ENCODE results near the gene REEP1.
"Not testable (repeated sequence)": the region's sequence is repeated elsewhere in the genome, so short reads cannot be mapped to it uniquely, and the experiment has no call there.

REEP1 gene

GRCh38 chr2:86235196-86235980, 102.0 kb downstream of the REEP1 start:
- 70 to 75% methylated on average over 12 of the region's 12 CpGs for WGBS, 2 experiments
- Histone ChIP-seq H3K9me3 (ENCODE audit: control insufficient read depth, low read length) (no peaks in the 10 kb centered on the region), H3K4me3 (ENCODE audit: insufficient read depth, low read depth, low read length) (no peak overlapping the region), H3K27ac (ENCODE audit: insufficient read depth, low read depth, low read length, poor library complexity, severe bottlenecking) (no peak overlapping the region), H3K4me1 (ENCODE audit: control insufficient read depth, insufficient read depth, low read length) (no peaks in the 10 kb centered on the region), H3K36me3 (ENCODE audit: control insufficient read depth, insufficient read depth, low read length) (no peaks in the 10 kb centered on the region), H3K27me3 (ENCODE audit: control insufficient read depth, insufficient read depth, low read length, poor library complexity, severe bottlenecking) (no peaks in the 10 kb centered on the region)

- Histone ChIP-seq H3K27ac (ENCODE audit: insufficient read depth, low read depth, low read length, poor library complexity, severe bottlenecking) (no peak overlapping the region), H3K4me1 (ENCODE audit: control insufficient read depth, insufficient read depth, low read length) (no peaks in the 10 kb centered on the region), H3K4me3 (ENCODE audit: insufficient read depth, low read depth, low read length) (no peak overlapping the region), H3K27me3 (ENCODE audit: control insufficient read depth, insufficient read depth, low read length, poor library complexity, severe bottlenecking) (no peaks in the 10 kb centered on the region), H3K36me3 (ENCODE audit: control insufficient read depth, insufficient read depth, low read length) (no peaks in the 10 kb centered on the region), H3K9me3 (ENCODE audit: control insufficient read depth, low read length) (no peaks in the 10 kb centered on the region)
- 87 to 92% methylated on average over 3 of the region's 3 CpGs for WGBS, 2 experiments
These were observed 102.8 kb downstream of the REEP1 start for GRCh38 chr2:86234563-86235131.

- no peak overlapping the region for H3K27ac ChIP-seq (ENCODE audit: insufficient read depth, low read depth, low read length, poor library complexity, severe bottlenecking)
- H3K4me1 ChIP-seq (ENCODE audit: control insufficient read depth, insufficient read depth, low read length): no peaks in the 10 kb centered on the region
- no peaks in the 10 kb centered on the region for H3K27me3 ChIP-seq (ENCODE audit: control insufficient read depth, insufficient read depth, low read length, poor library complexity, severe bottlenecking)
- H3K36me3 ChIP-seq (ENCODE audit: control insufficient read depth, insufficient read depth, low read length): no peaks in the 10 kb centered on the region
- WGBS, 2 experiments: 66 to 74% methylated on average over 4 of the region's 4 CpGs
- no peaks in the 10 kb centered on the region for H3K9me3 ChIP-seq (ENCODE audit: control insufficient read depth, low read length)
- H3K4me3 ChIP-seq (ENCODE audit: insufficient read depth, low read depth, low read length): no peak overlapping the region
These were observed 104.0 kb downstream of the REEP1 start for GRCh38 chr2:86233436-86233835.

- H3K4me1 ChIP-seq (ENCODE audit: control insufficient read depth, insufficient read depth, low read length): no peaks in the 10 kb centered on the region
- no peaks in the 10 kb centered on the region for H3K27me3 ChIP-seq (ENCODE audit: control insufficient read depth, insufficient read depth, low read length, poor library complexity, severe bottlenecking)
- no peaks in the 10 kb centered on the region for H3K9me3 ChIP-seq (ENCODE audit: control insufficient read depth, low read length)
- H3K27ac ChIP-seq (ENCODE audit: insufficient read depth, low read depth, low read length, poor library complexity, severe bottlenecking): no peak overlapping the region
- no peaks in the 10 kb centered on the region for H3K36me3 ChIP-seq (ENCODE audit: control insufficient read depth, insufficient read depth, low read length)
- 92 to 93% methylated on average over 6 of the region's 6 CpGs for WGBS, 2 experiments
- no peak overlapping the region for H3K4me3 ChIP-seq (ENCODE audit: insufficient read depth, low read depth, low read length)
These were observed 104.5 kb downstream of the REEP1 start for GRCh38 chr2:86232910-86233309.

GRCh38 chr2:86232373-86232784, 105.0 kb downstream of the REEP1 start:
- H3K4me3 ChIP-seq (ENCODE audit: insufficient read depth, low read depth, low read length): no peak overlapping the region
- H3K4me1 ChIP-seq (ENCODE audit: control insufficient read depth, insufficient read depth, low read length): no peaks in the 10 kb centered on the region
- no peaks in the 10 kb centered on the region for H3K27me3 ChIP-seq (ENCODE audit: control insufficient read depth, insufficient read depth, low read length, poor library complexity, severe bottlenecking)
- WGBS, 2 experiments: 92 to 93% methylated on average over 15 of the region's 15 CpGs
- no peak overlapping the region for H3K27ac ChIP-seq (ENCODE audit: insufficient read depth, low read depth, low read length, poor library complexity, severe bottlenecking)
- H3K9me3 ChIP-seq (ENCODE audit: control insufficient read depth, low read length): no peaks in the 10 kb centered on the region
- no peaks in the 10 kb centered on the region for H3K36me3 ChIP-seq (ENCODE audit: control insufficient read depth, insufficient read depth, low read length)

GRCh38 chr2:86231680-86232372, 105.6 kb downstream of the REEP1 start:
- Histone ChIP-seq H3K36me3 (ENCODE audit: control insufficient read depth, insufficient read depth, low read length) (no peaks in the 10 kb centered on the region), H3K9me3 (ENCODE audit: control insufficient read depth, low read length) (no peaks in the 10 kb centered on the region), H3K27me3 (ENCODE audit: control insufficient read depth, insufficient read depth, low read length, poor library complexity, severe bottlenecking) (no peaks in the 10 kb centered on the region), H3K4me3 (ENCODE audit: insufficient read depth, low read depth, low read length) (no peak overlapping the region), H3K4me1 (ENCODE audit: control insufficient read depth, insufficient read depth, low read length) (no peaks in the 10 kb centered on the region), H3K27ac (ENCODE audit: insufficient read depth, low read depth, low read length, poor library complexity, severe bottlenecking) (no peak overlapping the region)
- 91 to 92% methylated on average over 13 of the region's 13 CpGs for WGBS, 2 experiments

- WGBS, 2 experiments: 76 to 82% methylated on average over 5 of the region's 5 CpGs
- Histone ChIP-seq H3K36me3 (ENCODE audit: control insufficient read depth, insufficient read depth, low read length) (no peaks in the 10 kb centered on the region), H3K27me3 (ENCODE audit: control insufficient read depth, insufficient read depth, low read length, poor library complexity, severe bottlenecking) (no peaks in the 10 kb centered on the region), H3K4me3 (ENCODE audit: insufficient read depth, low read depth, low read length) (no peak overlapping the region), H3K27ac (ENCODE audit: insufficient read depth, low read depth, low read length, poor library complexity, severe bottlenecking) (no peak overlapping the region), H3K4me1 (ENCODE audit: control insufficient read depth, insufficient read depth, low read length) (no peaks in the 10 kb centered on the region), H3K9me3 (ENCODE audit: control insufficient read depth, low read length) (no peaks in the 10 kb centered on the region)
These were observed 106.5 kb downstream of the REEP1 start for GRCh38 chr2:86230961-86231360.

GRCh38 chr2:86229221-86229620, 108.2 kb downstream of the REEP1 start:
- Histone ChIP-seq H3K9me3 (ENCODE audit: control insufficient read depth, low read length) (no peaks in the 10 kb centered on the region), H3K36me3 (ENCODE audit: control insufficient read depth, insufficient read depth, low read length) (no peaks in the 10 kb centered on the region), H3K4me3 (ENCODE audit: insufficient read depth, low read depth, low read length) (no peak overlapping the region), H3K27me3 (ENCODE audit: control insufficient read depth, insufficient read depth, low read length, poor library complexity, severe bottlenecking) (no peaks in the 10 kb centered on the region), H3K4me1 (ENCODE audit: control insufficient read depth, insufficient read depth, low read length) (no peaks in the 10 kb centered on the region), H3K27ac (ENCODE audit: insufficient read depth, low read depth, low read length, poor library complexity, severe bottlenecking) (no peak overlapping the region)
- 80 to 91% methylated on average over 3 to 4 of the region's 4 CpGs for WGBS, 2 experiments

- H3K9me3 ChIP-seq (ENCODE audit: control insufficient read depth, low read length); H3K4me3 ChIP-seq (ENCODE audit: insufficient read depth, low read depth, low read length); H3K36me3 ChIP-seq (ENCODE audit: control insufficient read depth, insufficient read depth, low read length); H3K4me1 ChIP-seq (ENCODE audit: control insufficient read depth, insufficient read depth, low read length); H3K27ac ChIP-seq (ENCODE audit: insufficient read depth, low read depth, low read length, poor library complexity, severe bottlenecking); H3K27me3 ChIP-seq (ENCODE audit: control insufficient read depth, insufficient read depth, low read length, poor library complexity, severe bottlenecking): not testable (repeated sequence)
- 93 to 95% methylated on average over 7 to 8 of the region's 8 CpGs for WGBS, 2 experiments
These were observed 108.9 kb downstream of the REEP1 start for GRCh38 chr2:86228574-86228973.

- WGBS, 2 experiments: 88 to 94% methylated on average over 2 of the region's 2 CpGs
- H3K9me3 ChIP-seq (ENCODE audit: control insufficient read depth, low read length): no peaks in the 10 kb centered on the region
- H3K36me3 ChIP-seq (ENCODE audit: control insufficient read depth, insufficient read depth, low read length): no peaks in the 10 kb centered on the region
These were observed 109.7 kb downstream of the REEP1 start for GRCh38 chr2:86227685-86228084.

More at GRCh38 chr2:86227685-86228084, 109.7 kb downstream of the REEP1 start:
- Histone ChIP-seq H3K27me3 (ENCODE audit: control insufficient read depth, insufficient read depth, low read length, poor library complexity, severe bottlenecking) (no peaks in the 10 kb centered on the region), H3K4me3 (ENCODE audit: insufficient read depth, low read depth, low read length) (no peak overlapping the region), H3K27ac (ENCODE audit: insufficient read depth, low read depth, low read length, poor library complexity, severe bottlenecking) (no peak overlapping the region), H3K4me1 (ENCODE audit: control insufficient read depth, insufficient read depth, low read length) (peaks cover 14% of the 10 kb centered on the region)
